ENCODE data around the gene RAB17.

Gene RAB17

DNA sequence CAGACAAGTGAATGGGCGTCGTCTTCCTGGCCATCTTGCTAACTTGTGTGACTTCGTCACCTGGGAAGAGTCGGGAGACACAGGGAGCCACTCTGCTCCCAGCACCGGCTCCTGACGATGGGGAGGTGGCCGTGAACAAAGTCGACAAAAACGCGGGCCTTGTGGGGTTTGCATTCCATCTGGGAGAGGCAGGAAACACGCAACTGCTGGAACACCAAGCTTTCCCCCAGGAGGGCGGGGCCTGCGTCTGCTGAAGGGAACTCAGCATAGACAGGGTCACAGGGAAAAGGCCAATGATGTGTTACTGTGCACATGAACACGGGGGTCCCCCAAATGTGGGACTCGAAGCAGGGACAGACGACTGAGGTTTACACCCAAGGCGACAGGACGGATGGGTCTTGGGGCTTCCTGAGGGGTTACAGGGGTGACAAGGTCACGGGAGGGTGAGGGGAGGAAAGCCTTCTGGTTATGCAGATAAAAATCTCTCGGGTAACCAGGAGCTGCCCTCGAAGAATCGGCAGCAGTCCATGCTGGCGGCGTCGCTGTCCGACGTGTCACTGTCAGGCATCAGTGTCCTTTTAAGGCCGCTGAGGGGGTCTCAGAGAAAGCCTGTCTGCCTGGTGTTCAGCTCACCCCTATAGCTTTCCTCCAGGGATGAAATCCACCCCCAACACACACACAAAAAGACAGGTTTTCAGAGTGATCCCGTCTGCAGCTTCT lies 52.4 kb downstream of the RAB17 start:
- DNase-seq (ENCODE audit: low spot score), result no peak

- DNase-seq (ENCODE audit: low spot score), result no peak
These were observed 53.9 kb downstream of the RAB17 start for GRCh38 chr2:237536617-237537016.

DNA sequence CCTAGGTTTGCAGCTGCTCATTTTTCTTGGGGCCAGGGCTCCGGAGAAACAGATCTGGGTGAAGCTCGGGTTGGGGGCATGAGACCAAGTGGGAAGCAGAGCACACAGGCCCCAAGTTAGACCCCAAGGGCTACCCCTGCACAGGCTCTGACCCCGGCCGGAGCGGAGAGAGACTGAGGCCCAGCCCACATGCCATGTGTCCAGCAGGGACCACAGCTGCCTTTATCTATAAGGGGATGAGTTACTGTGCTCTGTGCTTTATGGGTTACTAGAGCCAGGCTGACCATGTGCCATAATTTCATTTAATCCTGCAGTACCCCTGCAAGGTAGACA lies 54.5 kb downstream of the RAB17 start:
- DNase-seq (ENCODE audit: low spot score), result no peak

DNA sequence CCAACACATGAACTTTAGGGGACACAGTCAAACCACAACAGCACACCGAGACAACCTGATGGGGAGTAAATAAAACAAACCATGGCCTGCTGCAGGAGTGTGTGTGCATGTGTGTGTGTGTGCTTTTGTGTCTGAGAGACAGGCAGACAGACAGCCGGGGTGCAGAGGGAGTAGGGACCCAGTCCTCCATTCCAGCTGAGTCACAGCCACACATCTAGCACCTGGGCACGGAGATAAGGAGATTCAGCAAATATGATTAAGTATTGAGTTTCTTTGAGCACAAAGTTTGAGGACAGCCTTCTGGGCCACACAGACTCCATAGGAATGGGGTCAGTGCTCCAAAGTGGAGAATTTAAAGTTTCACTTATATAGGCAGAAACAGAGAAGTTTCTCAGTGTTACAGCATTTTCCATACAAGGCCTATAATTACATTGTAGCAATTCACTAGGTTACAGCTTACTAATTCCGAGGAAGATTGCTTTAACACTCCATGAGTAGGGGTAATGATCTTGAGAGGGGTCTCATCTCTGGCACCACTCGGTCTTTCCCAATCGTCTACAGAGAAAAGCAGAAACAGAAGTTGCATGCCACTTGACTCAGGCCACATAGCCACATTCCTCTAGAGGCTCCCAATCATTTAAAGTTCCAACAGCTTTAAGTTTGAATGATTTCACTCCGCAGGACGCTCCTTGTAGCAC lies 55.0 kb downstream of the RAB17 start:
- DNase-seq (ENCODE audit: low spot score), result no peak

- DNase-seq (ENCODE audit: low spot score), result no peak
These were observed 56.2 kb downstream of the RAB17 start for GRCh38 chr2:237534380-237534779.

- no peak for DNase-seq (ENCODE audit: low spot score)
These were observed 56.8 kb downstream of the RAB17 start for GRCh38 chr2:237533668-237534161.

DNA sequence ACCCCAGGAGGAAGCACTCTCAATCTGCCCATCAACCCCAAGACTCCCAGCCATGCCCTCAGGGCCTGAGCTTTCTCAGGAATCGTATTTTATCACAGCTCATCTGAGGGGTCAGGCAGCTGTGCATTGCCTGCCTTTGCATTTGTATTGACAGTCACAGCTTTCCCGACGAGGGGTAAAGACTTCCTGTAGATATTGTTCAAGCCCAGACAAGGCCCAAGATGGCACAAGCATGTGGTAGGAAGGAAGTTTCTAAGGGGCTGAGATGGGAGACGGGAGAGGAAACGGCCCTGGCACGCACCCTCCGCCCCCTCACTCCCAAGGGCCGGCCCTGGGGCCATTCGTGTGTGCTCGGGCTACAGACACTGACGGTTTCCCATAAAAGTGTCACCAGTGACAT lies 58.4 kb downstream of the RAB17 start:
- DNase-seq (ENCODE audit: low spot score), result no peak

GRCh38 chr2:237530472-237531433 lies 59.8 kb downstream of the RAB17 start:
- DNase-seq (ENCODE audit: low spot score), result no peak

GRCh38 chr2:237529452-237530402 lies 60.8 kb downstream of the RAB17 start:
- DNase-seq (ENCODE audit: low spot score), result no peak

DNA sequence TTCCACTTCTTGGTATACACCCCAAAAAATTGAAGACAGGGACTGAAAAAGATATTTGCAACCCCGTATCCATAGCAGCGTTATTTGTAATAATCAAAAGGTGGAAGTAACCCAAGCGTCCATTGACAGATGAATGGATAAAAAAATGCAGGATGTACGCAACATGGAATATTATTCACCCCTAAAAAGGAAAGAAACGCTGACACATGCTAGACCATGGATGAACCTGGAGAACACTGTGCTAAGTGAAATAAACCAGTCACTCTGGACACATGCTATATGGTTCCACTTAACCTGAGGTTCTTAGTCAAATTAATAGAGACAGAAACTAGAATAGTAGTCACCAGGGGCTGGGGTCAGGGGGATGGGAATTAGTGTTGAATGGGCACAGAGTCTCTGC lies 62.8 kb downstream of the RAB17 start:
- no peak for DNase-seq (ENCODE audit: low spot score)

DNA sequence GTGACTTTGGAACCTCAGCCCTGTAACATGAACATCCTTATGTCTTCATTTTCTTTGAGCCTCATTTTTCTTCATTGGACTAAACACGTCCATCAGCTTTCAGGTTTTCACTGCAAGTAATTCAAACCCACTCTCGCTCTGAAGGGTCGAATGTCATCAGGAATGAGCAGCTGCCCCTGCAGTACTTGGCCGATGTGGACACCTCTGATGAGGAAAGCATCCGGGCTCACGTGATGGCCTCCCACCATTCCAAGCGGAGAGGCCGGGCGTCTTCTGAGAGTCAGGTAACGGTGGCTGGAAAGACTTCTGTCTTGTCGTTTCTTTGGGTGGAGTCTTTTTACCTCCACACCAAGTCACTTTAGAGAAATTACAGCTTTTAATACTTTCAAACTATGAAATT lies 63.3 kb downstream of the RAB17 start:
- DNase-seq (ENCODE audit: low spot score), result no peak

- no peak for DNase-seq (ENCODE audit: low spot score)
These were observed 64.9 kb downstream of the RAB17 start for GRCh38 chr2:237525559-237526157.

- DNase-seq (ENCODE audit: low spot score), result no peak
These were observed 65.9 kb downstream of the RAB17 start for GRCh38 chr2:237524631-237525030.
